HEK293 (cell line): Measurements from ENCODE around the gene THAP4.

Experiments used
- CTCF ChIA-PET: fragments of 350-600 bp; formaldehyde crosslinking; extraction: SDS; loops from one replicate; lab custom pipeline; 2021; ENCODE audit warnings: antibody characterized with exemption; lab: Yijun Ruan, JAX
- POLR2A ChIA-PET: fragments of 300-600 bp; formaldehyde crosslinking; extraction: SDS; loops from one replicate; lab custom pipeline; 2020; ENCODE audit warnings: antibody characterized with exemption, inconsistent platforms; lab: Yijun Ruan, JAX
- H3K27ac ChIP-seq: fragments of 200-500 bp; sonication (Bioruptor generic); 2 replicates; pipeline ENCODE4 v1.5.1; 2014; ENCODE audit warnings: low read depth, low read length, control low read depth, inconsistent platforms; ENCODE audit errors: extremely low read depth
- H3K36me3 ChIP-seq, 2 experiments: fragments of 200-500 bp in 1 of 2; sonication (Bioruptor generic) in 1 of 2; 1 replicate in 1 of 2; 2 replicates in 1 of 2; pipeline ENCODE4 v1.5.1; 2014 to 2017; ENCODE audit warnings: inconsistent platforms in 2 of 2, low read length in 2 of 2; ENCODE audit not compliant: control insufficient read depth in 2 of 2, insufficient read depth in 1 of 2
- H3K4me1 ChIP-seq: fragments of 200-500 bp; sonication (Bioruptor generic); 2 replicates; pipeline ENCODE4 v1.5.1; 2014; ENCODE audit warnings: mild to moderate bottlenecking, low read length, inconsistent platforms; ENCODE audit not compliant: control insufficient read depth, insufficient read depth
- H3K4me3 ChIP-seq: 2 replicates; pipeline ENCODE4 v1.5.1; 2011; ENCODE audit warnings: low read depth, mild to moderate bottlenecking, control low read depth, low read length, moderate library complexity
- H3K9me3 ChIP-seq: fragments of 200-500 bp; sonication (Bioruptor generic); 2 replicates; pipeline ENCODE4 v1.5.1; 2014; ENCODE audit warnings: low read depth, low read length, inconsistent platforms; ENCODE audit not compliant: control insufficient read depth, insufficient read depth
- GLIS1 ChIP-seq: fragments of 450-650 bp; formaldehyde crosslinking; IDR thresholded peaks from 2 replicates; pipeline ENCODE4 v1.5.1; 2016; ENCODE audit warnings: missing biosample characterization, missing genetic modification characterization
- KLF1 ChIP-seq: fragments of 450-650 bp; formaldehyde crosslinking; IDR thresholded peaks from 2 replicates; pipeline ENCODE4 v1.5.1; 2016; ENCODE audit warnings: missing biosample characterization, missing genetic modification characterization
- PRDM2 ChIP-seq: fragments of 450-650 bp; formaldehyde crosslinking; IDR thresholded peaks from 2 replicates; pipeline ENCODE4 v1.5.1; 2016; ENCODE audit warnings: missing biosample characterization, missing genetic modification characterization, borderline replicate concordance
- ZBTB1 ChIP-seq: fragments of 450-650 bp; formaldehyde crosslinking; IDR thresholded peaks from 2 replicates; pipeline ENCODE4 v1.5.1; 2016; ENCODE audit warnings: missing biosample characterization, missing genetic modification characterization
- ZBTB10 ChIP-seq: fragments of 450-650 bp; formaldehyde crosslinking; IDR thresholded peaks from 2 replicates; pipeline ENCODE4 v1.5.1; 2016; ENCODE audit warnings: missing biosample characterization, missing genetic modification characterization
- ZBTB44 ChIP-seq: fragments of 450-650 bp; IDR thresholded peaks from 2 replicates; pipeline ENCODE4 v1.5.1; 2018; ENCODE audit warnings: missing biosample characterization, mild to moderate bottlenecking, missing genetic modification characterization
- ZNF10 ChIP-seq: fragments of 450-650 bp; formaldehyde crosslinking; IDR thresholded peaks from 2 replicates; pipeline ENCODE4 v1.5.1; 2017; ENCODE audit warnings: missing biosample characterization, missing genetic modification characterization
- ZNF121 ChIP-seq: fragments of 450-650 bp; formaldehyde crosslinking; IDR thresholded peaks from 2 replicates; pipeline ENCODE4 v1.5.1; 2016; ENCODE audit warnings: missing biosample characterization, missing genetic modification characterization
- ZNF146 ChIP-seq: fragments of 450-650 bp; formaldehyde crosslinking; IDR thresholded peaks from 2 replicates; pipeline ENCODE4 v1.5.1; 2016; ENCODE audit warnings: missing biosample characterization, missing genetic modification characterization
- ZNF202 ChIP-seq: fragments of 450-650 bp; formaldehyde crosslinking; IDR thresholded peaks from 2 replicates; pipeline ENCODE4 v1.5.1; 2016; ENCODE audit warnings: missing biosample characterization, missing genetic modification characterization, borderline replicate concordance
- ZNF292 ChIP-seq: fragments of 450-650 bp; formaldehyde crosslinking; IDR thresholded peaks from 2 replicates; pipeline ENCODE4 v1.5.1; 2016; ENCODE audit warnings: low read depth, missing biosample characterization, missing genetic modification characterization, borderline replicate concordance
- ZNF501 ChIP-seq: fragments of 450-650 bp; formaldehyde crosslinking; IDR thresholded peaks from 2 replicates; pipeline ENCODE4 v1.5.1; 2016; ENCODE audit warnings: missing biosample characterization, missing genetic modification characterization
- ZNF521 ChIP-seq: fragments of 450-650 bp; formaldehyde crosslinking; IDR thresholded peaks from 2 replicates; pipeline ENCODE4 v1.5.1; 2017; ENCODE audit warnings: missing biosample characterization, mild to moderate bottlenecking, missing genetic modification characterization
- ZNF692 ChIP-seq: fragments of 450-650 bp; formaldehyde crosslinking; IDR thresholded peaks from 2 replicates; pipeline ENCODE4 v1.5.1; 2016; ENCODE audit warnings: missing biosample characterization, missing genetic modification characterization
- ZNF704 ChIP-seq: fragments of 450-650 bp; formaldehyde crosslinking; IDR thresholded peaks from 2 replicates; pipeline ENCODE4 v1.5.1; 2016; ENCODE audit warnings: missing biosample characterization, missing genetic modification characterization
- ZNF747 ChIP-seq: fragments of 450-650 bp; formaldehyde crosslinking; IDR thresholded peaks from 2 replicates; pipeline ENCODE4 v1.5.1; 2016; ENCODE audit warnings: missing biosample characterization, missing genetic modification characterization

Gene THAP4

GRCh38 chr2:241668354-241668753 lies 31.4 kb upstream of the THAP4 start:
- Histone ChIP-seq H3K9me3 (no peaks in the 10 kb centered on the region), H3K4me1 (no peaks in the 10 kb centered on the region; the same call in 1 of the 2 replicates), H3K27ac (no peak overlapping the region), H3K36me3 (peaks cover 0 to 66% of the 10 kb centered on the region in 2 experiments; a peak in 2 of 3 replicates), H3K4me3 (no peak overlapping the region)
- ChIA-PET POLR2A (no interaction called here), CTCF (interaction anchor here (0.6 to 0.7 kb wide), 4 partner anchors 8 to 828 kb away, joined by 3 to 4 read pairs (median 3); no protein-coding TSS in a partner anchor)
- TF ChIP-seq ZBTB10 (tag by site-specific recombination) (no peak), ZNF10 (no peak), ZNF501 (tag by site-specific recombination) (no peak), ZBTB1 (tag by site-specific recombination) (no peak), ZNF121 (tag by site-specific recombination) (no peak), ZNF146 (tag by site-specific recombination) (no peak), ZNF202 (tag by site-specific recombination) (no peak), ZNF747 (tag by site-specific recombination) (no peak), ZNF692 (tag by site-specific recombination) (no peak), KLF1 (no peak), ZNF292 (tag by site-specific recombination) (no peak), GLIS1 (tag by site-specific recombination) (no peak), ZNF521 (tag by site-specific recombination) (no peak), PRDM2 (tag by site-specific recombination) (no peak), ZNF704 (tag by site-specific recombination) (no peak), ZBTB44 (tag by site-specific recombination) (no peak)
